HG03139 (cell line): ENCODE measurements around the gene TMEM116.
"Not testable (repeated sequence)": the region's sequence is repeated elsewhere in the genome, so short reads cannot be mapped to it uniquely, and the experiment has no call there.

Experiments
- ATAC-seq: cut with Tn5 transposase; IDR thresholded peaks from one replicate; pipeline ENCODE4 v1.9.1; 2021; ENCODE audit not compliant: unreplicated experiment

Gene TMEM116

DNA sequence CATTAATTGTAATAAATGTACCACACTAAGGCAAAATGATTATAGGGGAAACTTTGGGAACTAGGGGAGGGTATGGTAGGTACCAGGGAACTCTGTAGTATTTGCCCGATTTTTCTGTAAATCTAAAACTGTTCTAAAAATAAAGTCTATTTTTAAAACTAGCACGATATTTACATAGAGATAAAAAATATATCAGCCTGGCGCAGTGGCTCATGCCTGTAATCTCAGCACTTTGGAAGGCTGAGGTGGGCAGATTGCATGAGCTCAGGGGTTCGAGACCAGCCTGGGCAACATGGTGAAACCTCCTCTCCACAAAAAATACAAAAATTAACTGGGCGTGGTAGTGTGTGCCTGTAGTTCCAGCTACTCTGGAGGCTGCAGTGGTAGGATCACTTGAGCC is 32.4 kb downstream of the TMEM116 start:
- ATAC-seq, result no peak

DNA sequence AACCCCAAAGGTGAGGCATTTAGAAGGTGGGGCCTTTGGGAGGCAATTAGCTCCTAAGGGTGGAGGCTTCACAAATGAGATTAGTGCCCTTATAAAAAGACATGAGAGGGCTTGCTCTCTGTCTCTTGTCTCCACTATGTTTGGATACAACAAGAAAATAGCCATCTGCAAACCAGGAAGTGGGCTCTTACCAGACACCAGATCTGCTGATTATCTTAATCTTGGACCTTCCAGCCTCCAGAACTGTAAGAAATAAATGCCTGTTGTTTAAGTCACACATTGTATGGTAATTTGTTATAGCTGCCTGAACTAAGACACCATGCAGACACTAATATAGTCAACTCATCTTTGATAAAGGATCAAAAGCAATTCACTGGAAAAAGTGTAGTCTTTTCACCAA is 34.4 kb downstream of the TMEM116 start:
- ATAC-seq, result no peak

DNA sequence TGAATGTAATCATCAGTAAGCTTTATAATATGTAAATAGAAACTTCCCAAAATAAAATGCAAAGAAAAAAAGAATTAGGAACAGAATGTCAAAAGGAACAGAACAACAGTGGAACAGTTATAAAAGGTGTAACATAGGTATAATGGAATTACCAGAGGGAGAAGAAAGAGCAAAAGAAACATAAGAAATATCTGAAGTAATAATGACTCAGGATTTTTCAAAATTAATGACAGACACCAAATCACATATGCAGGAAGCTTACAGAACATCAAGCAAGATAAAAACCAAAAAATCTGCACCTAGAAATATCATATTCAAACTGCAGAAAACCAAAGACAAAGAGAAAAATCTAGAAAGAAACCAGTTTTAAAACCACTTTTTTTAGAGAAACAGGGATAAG is 36.1 kb downstream of the TMEM116 start:
- no peak for ATAC-seq

DNA sequence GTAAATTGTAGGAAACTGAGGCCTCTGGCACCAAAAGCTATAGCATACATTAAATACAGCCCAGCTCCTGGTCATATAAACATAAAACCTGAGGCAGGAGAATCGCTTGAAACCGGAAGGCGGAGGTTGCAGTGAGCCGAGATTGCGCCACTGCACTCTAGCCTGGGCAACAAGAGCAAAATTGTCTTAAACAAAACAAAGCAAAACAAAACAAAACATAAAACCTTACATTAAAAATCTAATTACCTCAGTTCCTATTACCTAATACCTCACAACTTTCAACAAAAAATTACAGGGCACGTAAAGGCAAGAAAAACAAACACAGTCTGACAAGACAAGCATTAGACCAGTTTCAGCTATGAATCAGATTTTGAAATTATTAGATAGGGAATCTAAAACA is 36.7 kb downstream of the TMEM116 start:
- ATAC-seq, result no peak

DNA sequence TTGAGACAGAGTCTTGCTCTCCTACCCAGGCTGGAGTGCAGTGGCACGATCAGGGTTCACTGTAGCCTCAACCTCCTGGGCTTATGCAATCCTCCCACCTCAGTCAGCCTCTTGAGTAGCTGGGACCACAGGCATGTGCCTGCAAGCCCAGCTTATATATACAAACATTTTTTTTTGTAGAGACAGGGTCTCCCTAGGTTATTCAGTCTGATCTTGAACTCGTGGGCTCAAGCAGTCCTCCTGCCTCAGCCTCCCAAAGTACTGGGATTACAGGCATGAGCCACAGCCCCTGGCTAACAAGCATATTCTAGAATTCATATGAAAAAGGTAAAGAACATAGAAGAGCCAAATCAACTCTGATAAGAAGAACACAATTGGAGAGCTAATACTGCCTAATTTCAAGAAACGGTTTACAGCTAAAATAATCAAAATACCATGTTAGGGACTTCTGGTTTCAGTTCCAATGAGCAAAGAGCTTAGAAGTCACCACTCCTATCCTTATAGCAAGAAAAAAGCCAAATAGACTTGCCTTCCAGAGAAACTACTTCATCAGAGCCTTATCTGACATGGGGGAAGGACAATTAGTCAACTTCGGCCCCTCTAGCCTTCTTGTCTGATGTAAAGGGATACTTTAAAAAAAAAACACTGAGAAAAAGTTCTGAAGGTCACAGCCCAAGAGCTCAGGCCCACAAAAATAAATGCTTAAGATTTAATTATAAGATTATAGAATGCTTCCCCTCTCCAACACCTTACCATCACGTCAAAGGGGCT is 37.6 kb downstream of the TMEM116 start:
- ATAC-seq, result no peak

DNA sequence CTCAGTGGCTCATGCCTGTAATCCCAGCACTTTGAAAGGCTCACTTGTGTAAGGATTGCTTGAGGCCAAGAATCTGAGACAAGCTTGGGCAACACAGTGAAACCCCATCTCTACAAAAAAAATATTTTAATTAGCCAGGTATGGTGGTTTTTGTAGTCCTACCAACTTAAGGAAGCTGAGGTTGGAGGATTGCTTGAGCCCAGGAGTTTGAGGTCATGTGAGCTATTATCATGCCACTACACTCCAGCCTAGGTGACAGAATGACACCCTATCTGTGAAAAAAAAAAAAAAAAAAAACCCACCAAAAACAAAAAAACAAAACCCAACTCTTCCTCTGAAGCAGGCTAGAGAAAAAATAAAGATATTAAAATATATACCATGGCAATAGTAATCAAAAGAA is 41.2 kb downstream of the TMEM116 start:
- no peak for ATAC-seq

DNA sequence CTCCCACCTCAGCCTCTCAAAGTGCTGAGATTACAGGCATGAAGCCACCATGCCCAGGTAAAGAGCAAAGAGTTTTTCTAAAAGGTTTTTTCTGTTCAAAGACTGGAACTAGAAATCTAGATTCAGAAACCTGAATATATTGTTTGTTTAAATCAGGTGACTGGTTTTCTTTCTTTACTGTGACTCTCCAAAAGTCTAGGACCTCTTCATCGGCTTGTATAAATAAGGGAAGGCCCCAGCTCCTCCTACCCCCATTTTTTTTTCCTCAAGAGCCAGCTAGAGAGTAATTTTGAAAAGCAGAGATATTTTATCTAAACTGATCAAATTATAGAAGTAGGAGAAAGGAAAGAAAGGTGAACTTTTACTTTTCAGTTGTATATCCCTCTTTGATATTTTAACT is 48.0 kb downstream of the TMEM116 start:
- no peak for ATAC-seq

- not testable (repeated sequence) for ATAC-seq
Observed at GRCh38 chr12:111959518-111959917, 53.4 kb downstream of the TMEM116 start.

DNA sequence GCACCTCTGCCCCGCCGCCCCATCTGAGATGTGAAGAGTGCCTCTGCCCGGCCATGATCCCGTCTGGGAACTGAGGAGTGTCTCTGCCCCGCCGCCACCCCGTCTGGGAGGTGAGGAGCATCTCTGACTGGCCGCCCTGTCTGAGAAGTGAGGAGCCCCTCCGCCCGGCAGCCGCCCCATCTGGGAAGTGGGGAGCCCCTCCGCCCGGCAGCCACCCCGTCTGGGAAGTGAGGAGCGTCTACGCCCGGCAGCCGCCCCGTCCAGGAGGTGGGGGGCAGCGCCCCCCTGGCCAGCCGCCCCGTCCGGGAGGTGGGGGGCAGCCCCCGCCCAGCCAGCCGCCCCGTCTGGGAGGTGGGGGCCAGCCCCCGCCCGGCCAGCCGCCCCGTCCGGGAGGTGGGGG is 55.7 kb downstream of the TMEM116 start:
- ATAC-seq, result not testable (repeated sequence)

- ATAC-seq, result no peak
Observed at GRCh38 chr12:111954969-111955368, 58.0 kb downstream of the TMEM116 start.

GRCh38 chr12:111953455-111953854 is 59.5 kb downstream of the TMEM116 start:
- ATAC-seq, result no peak

GRCh38 chr12:111952084-111952787 is 60.7 kb downstream of the TMEM116 start:
- not testable (repeated sequence) for ATAC-seq

GRCh38 chr12:111950961-111951676 is 61.8 kb downstream of the TMEM116 start:
- not testable (repeated sequence) for ATAC-seq

- no peak for ATAC-seq
Observed at GRCh38 chr12:111943929-111944328, 69.0 kb downstream of the TMEM116 start.

DNA sequence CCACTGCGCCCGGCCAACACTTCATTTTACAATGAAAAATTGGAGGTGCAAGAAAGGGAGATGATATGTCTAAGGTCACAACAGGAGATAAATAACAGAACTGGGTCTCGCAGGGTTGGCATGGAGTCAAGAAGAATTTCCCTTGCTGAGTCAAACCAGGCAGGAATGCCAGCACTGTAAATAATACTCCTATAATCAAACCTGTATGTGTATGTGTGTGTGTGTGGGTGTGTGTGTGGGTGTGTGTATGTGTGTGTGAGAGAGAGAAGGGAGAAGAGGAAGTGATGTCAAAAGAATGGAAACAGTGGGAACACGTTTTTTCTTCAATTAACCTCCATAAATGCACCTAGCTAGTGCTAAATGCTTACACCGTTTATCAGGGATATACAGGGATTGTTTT is 70.4 kb downstream of the TMEM116 start:
- ATAC-seq, result no peak

DNA sequence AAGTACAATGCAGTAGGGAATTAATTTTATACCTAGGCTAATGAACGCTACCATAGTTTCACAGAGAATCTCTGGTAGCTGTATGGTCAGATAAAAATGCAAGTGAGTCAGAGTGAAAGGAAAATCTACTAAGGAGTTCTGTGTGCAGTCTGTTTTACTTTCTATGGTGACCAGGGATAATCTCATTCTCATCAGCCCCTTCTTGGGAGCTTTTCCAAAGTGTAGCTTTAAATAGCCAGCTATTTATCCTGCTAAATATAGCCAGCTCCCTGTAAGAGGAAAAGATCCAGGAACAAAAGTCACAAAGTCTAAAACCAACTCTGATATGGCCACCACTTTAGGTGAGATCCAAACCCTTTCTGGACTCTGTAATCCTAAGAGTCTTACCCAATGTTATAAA is 75.5 kb downstream of the TMEM116 start:
- ATAC-seq, result no peak

GRCh38 chr12:111936869-111937268 is 76.1 kb downstream of the TMEM116 start:
- ATAC-seq, result no peak

- no peak for ATAC-seq
Observed at GRCh38 chr12:111932241-111932640, 80.7 kb downstream of the TMEM116 start.

GRCh38 chr12:111927346-111927745 is 85.6 kb downstream of the TMEM116 start:
- no peak for ATAC-seq

DNA sequence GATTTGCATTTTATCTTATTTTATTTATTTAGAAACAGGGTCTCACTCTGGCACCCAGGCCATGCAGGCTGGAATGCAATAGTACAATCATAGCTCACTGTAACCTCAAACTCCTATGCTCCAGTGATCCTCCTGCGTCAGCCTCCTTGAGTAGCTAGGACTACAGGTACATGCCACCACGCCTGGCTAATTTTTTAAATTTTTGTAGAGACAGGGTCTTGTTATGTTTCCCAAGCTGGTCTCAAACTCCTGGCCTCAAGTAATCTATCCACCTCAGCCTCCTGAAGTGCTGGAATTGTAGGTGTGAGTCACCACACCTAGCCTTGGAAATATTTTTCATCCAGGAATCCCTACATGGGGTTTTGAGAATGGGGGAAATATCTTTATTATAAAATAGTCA is 86.3 kb downstream of the TMEM116 start:
- no peak for ATAC-seq

DNA sequence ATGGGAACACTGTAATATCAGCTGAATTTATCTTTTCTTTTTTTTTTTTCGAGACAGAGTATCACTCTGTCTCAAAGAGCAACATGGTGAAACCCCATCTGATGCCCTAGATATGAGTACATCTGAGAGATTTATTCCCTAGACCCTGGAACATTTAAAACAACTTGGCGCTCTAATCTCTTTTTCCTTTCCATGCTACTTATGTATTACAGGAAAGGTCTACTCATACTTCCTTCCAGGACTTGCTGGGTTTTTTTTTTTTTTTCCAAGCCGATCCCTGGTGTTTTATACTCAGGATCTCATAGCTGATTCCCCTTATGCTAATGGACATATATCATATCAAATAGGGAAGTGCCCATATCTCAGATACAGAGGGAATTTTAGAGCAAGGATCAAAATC is 87.8 kb downstream of the TMEM116 start:
- no peak for ATAC-seq

DNA sequence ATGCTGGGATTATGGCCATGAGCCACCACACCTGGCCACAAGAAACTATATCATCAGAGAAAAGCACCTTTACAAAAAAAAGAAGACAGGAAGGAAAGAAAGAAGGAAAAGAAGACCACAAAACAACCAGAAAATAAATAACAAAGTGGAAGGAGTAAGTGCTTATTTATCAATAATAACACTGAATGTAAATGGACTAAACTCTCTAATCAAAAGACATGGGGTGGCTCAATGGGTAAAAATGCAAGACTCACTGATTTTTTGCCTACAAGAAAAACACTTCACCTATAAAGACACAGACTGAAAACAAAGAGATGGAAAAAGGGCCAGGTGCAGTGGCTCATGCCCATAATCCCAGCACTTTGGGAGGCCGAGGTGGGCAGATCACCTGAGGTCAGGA is 105.2 kb downstream of the TMEM116 start:
- ATAC-seq, result no peak
